HepG2 (cell line): ENCODE measurements around the gene PCBP1. TPM values are rescaled to one million over a fixed set of nuclear protein-coding genes. Genes with fewer than 3 reads are reported as not detected.
A peak's percentile ranks its signal among the peaks of the same experiment; 100 is the strongest.

Experiments used
- ADNP ChIP-seq: sonication (generic); formaldehyde crosslinking; IDR thresholded peaks from 2 replicates; pipeline ENCODE4 v1.4.0; 2020; ENCODE audit warnings: missing genetic modification reagents
- CBX5 ChIP-seq: sonication (generic); formaldehyde crosslinking; IDR thresholded peaks from 2 replicates; pipeline ENCODE4 v1.4.0; 2020; ENCODE audit warnings: missing genetic modification reagents, borderline replicate concordance
- FOXP1 ChIP-seq, 2 experiments: fragments of 450-650 bp in 1 of 2; IDR thresholded peaks; 2 replicates each; pipeline ENCODE4 v1.6.1; 2017 to 2018; ENCODE audit warnings: antibody characterized with exemption in 1 of 2
- GATAD2A ChIP-seq: IDR thresholded peaks from 2 replicates; pipeline ENCODE4 v1.6.1; 2016
- PPARG ChIP-seq: conservative IDR thresholded peaks from 2 replicates; pipeline ENCODE4 v1.6.1; 2016; ENCODE audit warnings: missing biosample characterization, missing genetic modification reagents
- RERE ChIP-seq: IDR thresholded peaks from 2 replicates; pipeline ENCODE4 v1.6.1; 2016; ENCODE audit warnings: low read depth, missing genetic modification reagents, missing compliant biosample characterization
- RORA ChIP-seq: sonication (generic); formaldehyde crosslinking; IDR thresholded peaks from 2 replicates; pipeline ENCODE4 v1.5.0; 2020; ENCODE audit warnings: mild to moderate bottlenecking, missing genetic modification reagents, moderate library complexity
- TERF1 ChIP-seq: sonication (generic); formaldehyde crosslinking; IDR thresholded peaks from 2 replicates; pipeline ENCODE4 v1.8.0; 2022; ENCODE audit warnings: mild to moderate bottlenecking, missing genetic modification reagents, moderate library complexity
- U2AF1 ChIP-seq: fragments of 200-400 bp; formaldehyde crosslinking; optimal IDR thresholded peaks from 2 replicates; pipeline ENCODE3; 2017; ENCODE audit warnings: mild to moderate bottlenecking, low read depth, low read length
- ZBTB1 ChIP-seq: sonication (generic); formaldehyde crosslinking; IDR thresholded peaks from 2 replicates; pipeline ENCODE4 v1.4.0; 2020; ENCODE audit warnings: missing genetic modification reagents, borderline replicate concordance
- ZBTB49 ChIP-seq: sonication (generic); formaldehyde crosslinking; IDR thresholded peaks from 2 replicates; pipeline ENCODE4 v1.4.0; 2020; ENCODE audit warnings: missing genetic modification reagents, borderline replicate concordance
- ZNF598 ChIP-seq: sonication (generic); formaldehyde crosslinking; IDR thresholded peaks from 2 replicates; pipeline ENCODE4 v1.5.1; 2020; ENCODE audit warnings: mild to moderate bottlenecking, missing genetic modification reagents, borderline replicate concordance
- ZNF672 ChIP-seq: sonication (generic); formaldehyde crosslinking; IDR thresholded peaks from 2 replicates; pipeline ENCODE4 v1.8.1; 2022; ENCODE audit warnings: missing genetic modification reagents
- ZNF747 ChIP-seq: sonication (generic); formaldehyde crosslinking; IDR thresholded peaks from 2 replicates; pipeline ENCODE4 v1.8.1; 2023; ENCODE audit warnings: missing genetic modification reagents, mild to moderate bottlenecking, borderline replicate concordance
- ZZZ3 ChIP-seq: sonication (generic); formaldehyde crosslinking; IDR thresholded peaks from 2 replicates; pipeline ENCODE4 v1.4.0; 2020; ENCODE audit warnings: missing genetic modification reagents, mild to moderate bottlenecking, borderline replicate concordance
- polyA plus RNA-seq, 8 experiments: library from polyadenylated mRNA; depleted of rRNA in 3 of 8; stranded (reverse) in 7 of 8; unstranded in 1 of 8; fragments of >200 nt; fragmentation: Illumina TruSeq in 4 of 8; extraction: Trizol in 4 of 8; gene quantifications; 2 replicates each; pipeline versions ENCODE4 v1.2.1 to v1.2.3, GENCODE V29; 2011 to 2016; ENCODE audit warnings: low read depth in 4 of 8, missing spikeins in 1 of 8, mixed read lengths in 1 of 8; ENCODE audit not compliant: insufficient read depth in 1 of 8
- total RNA-seq, 5 experiments: library from RNA; depleted of rRNA; stranded (reverse); fragments of >200 nt; fragmentation: Illumina TruSeq; extraction: Trizol; gene quantifications; 2 replicates each; pipeline ENCODE4 v1.2.3, GENCODE V29; 2016; ENCODE audit warnings: low read depth in 1 of 5
- TF ChIP-seq, protein P1 (sequence below): IDR thresholded peaks from 2 replicates; pipeline ENCODE4 v1.6.1; 2012; ENCODE audit warnings: inconsistent platforms
- TF ChIP-seq, protein P2 (sequence below): sonication (generic); formaldehyde crosslinking; IDR thresholded peaks from 2 replicates; pipeline ENCODE4 v1.4.0; 2020; ENCODE audit warnings: low read depth, mild to moderate bottlenecking, missing genetic modification reagents
- TF ChIP-seq, protein P3 (sequence below): IDR thresholded peaks from 2 replicates; pipeline ENCODE4 v1.6.1; 2016; ENCODE audit warnings: missing compliant biosample characterization, missing genetic modification reagents, borderline replicate concordance

The PCBP1 gene
- total and polyA plus RNA-seq, 2 of the 13 experiments (the other 11 are each of a cell fraction or from before 2014, with no cell fraction given) = 32.0 to 137 TPM

DNA sequence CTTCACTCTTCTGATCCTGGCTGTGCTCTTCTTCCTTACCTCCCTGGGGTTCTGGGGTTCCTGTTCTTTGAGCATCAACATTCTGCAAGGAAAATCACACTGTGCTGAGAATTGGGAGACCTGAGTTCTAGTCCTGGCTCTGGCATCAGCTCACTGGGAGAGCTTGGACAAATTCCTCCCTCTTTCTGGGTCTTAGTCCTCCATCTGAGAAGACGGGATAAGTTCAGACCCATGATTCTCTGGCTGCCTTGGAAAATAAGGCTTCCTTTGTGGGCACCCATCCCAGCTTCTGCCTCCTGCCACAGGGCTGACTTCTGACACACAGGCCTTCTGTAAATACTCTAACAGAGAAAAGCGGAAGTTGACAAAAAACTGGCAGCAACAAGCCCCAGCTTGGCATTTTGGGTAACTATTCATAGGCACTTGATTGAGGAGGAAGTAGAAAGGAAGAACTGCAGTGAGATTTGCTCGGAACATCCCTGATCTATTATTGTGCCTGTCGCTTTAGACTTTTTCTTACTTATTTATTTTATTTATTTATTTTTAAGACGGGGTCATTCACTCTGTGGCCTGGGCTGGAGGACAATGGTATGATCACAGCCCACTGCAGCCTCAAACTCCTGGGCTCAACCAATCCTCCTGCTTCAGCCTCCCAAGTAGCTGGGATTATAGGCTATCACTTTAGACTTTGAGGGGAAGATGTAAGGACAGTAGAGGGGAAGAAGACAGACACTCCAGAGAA lies 7.9 kb downstream of the PCBP1 start (continued):
- peak; percentile 86 for TF ChIP-seq GATAD2A (CRISPR knock-in tag)
- no peak for TF ChIP-seq ZBTB49 (CRISPR knock-in tag)
- no peak for TF ChIP-seq ZBTB1
- TF ChIP-seq ZNF747 (CRISPR knock-in tag) = no peak
- no peak for TF ChIP-seq ADNP (CRISPR knock-in tag)
- peak; percentile 97 for TF ChIP-seq PPARG (CRISPR knock-in tag)
- no peak for TF ChIP-seq TERF1
- TF ChIP-seq U2AF1 = no peak
- TF ChIP-seq RERE = no peak
- TF ChIP-seq ZNF672 (CRISPR knock-in tag) = no peak
- no peak for TF ChIP-seq CBX5 (CRISPR knock-in tag)
- TF ChIP-seq FOXP1 (IDR thresholded peaks at IDR 0.05) = no peak
- TF ChIP-seq FOXP1 (CRISPR knock-in tag; IDR thresholded peaks at IDR 0.05) = peak; percentile 66
- TF ChIP-seq, protein P1, sequence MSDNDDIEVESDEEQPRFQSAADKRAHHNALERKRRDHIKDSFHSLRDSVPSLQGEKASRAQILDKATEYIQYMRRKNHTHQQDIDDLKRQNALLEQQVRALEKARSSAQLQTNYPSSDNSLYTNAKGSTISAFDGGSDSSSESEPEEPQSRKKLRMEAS = peak; percentile 19
- no peak for TF ChIP-seq RORA (CRISPR knock-in tag)
- TF ChIP-seq ZNF598 (CRISPR knock-in tag) = no peak
- TF ChIP-seq, protein P2, sequence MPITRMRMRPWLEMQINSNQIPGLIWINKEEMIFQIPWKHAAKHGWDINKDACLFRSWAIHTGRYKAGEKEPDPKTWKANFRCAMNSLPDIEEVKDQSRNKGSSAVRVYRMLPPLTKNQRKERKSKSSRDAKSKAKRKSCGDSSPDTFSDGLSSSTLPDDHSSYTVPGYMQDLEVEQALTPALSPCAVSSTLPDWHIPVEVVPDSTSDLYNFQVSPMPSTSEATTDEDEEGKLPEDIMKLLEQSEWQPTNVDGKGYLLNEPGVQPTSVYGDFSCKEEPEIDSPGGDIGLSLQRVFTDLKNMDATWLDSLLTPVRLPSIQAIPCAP (CRISPR knock-in tag) = 0 out of 2 replicates have a peak, but pooled peaks have one; percentile 25
- no peak for TF ChIP-seq ZZZ3
- TF ChIP-seq, protein P3, sequence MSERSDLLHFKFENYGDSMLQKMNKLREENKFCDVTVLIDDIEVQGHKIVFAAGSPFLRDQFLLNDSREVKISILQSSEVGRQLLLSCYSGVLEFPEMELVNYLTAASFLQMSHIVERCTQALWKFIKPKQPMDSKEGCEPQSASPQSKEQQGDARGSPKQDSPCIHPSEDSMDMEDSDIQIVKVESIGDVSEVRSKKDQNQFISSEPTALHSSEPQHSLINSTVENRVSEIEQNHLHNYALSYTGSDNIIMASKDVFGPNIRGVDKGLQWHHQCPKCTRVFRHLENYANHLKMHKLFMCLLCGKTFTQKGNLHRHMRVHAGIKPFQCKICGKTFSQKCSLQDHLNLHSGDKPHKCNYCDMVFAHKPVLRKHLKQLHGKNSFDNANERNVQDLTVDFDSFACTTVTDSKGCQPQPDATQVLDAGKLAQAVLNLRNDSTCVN = no peak
